HG03196 (cell line): Measurements from ENCODE around the gene SORCS2.

Experiments used
- ATAC-seq: cut with Tn5 transposase; IDR thresholded peaks from one replicate; pipeline ENCODE4 v1.9.1; 2021; ENCODE audit not compliant: unreplicated experiment

Gene SORCS2

GRCh38 chr4:7262134-7262533, 69.8 kb downstream of the SORCS2 start:
- no peak for ATAC-seq

DNA sequence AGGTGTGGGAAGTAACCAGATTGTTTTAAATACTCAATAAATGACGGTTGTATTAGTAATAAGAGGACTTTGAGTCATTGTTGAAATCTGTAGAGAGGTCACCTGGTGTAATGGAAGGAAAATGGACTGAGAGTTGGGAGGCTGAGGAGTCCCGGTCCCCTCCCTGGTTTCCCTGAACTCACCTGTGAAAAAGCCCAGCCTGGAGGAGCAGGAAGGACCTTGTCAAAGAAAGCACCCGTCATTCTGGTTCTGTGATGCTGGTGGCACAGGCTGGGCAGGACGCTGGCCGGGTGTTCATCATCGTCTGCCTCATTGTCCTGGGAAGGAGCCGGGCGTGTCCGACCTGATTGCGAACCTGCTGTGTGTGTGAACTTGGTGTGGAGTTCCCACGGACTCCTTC, 70.8 kb downstream of the SORCS2 start:
- ATAC-seq: no peak

- ATAC-seq: no peak
Observed at GRCh38 chr4:7264694-7265093, 72.4 kb downstream of the SORCS2 start.

DNA sequence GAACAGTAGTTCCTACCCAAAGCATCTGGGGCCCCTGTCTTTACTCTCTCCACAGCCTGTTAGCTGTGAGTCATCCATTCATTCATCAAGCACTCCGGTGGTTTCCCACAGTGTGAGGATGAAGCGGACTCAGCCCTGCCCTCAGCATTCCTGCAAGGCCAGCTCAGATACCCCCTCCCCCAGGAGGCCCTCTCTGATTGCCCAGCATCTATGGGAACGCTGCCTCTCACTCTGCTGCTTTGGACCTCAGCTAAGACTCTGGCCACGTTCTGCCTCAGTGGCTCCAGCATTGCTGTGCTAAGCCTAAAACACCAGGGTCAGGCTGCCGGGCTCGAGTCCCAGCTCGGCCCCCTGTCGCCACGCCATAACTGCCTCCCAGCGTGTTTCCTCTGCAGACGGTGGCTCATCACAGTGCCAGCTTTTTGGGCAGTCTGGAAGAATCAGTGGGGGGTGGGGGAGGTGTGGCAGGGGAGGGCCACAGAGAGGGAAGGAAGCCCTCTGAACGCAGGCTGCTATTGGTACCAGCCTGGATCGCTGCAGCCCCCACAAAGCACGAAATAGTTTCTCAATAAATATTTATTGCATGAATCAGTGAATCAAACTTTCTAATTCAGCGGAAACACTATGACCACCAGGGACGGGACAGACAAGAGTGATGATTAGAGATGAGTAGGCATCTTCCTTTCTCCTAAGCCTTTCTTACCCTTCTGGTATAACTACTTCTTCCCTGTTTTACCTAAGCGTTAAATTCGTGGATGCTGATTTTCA, 74.4 kb downstream of the SORCS2 start:
- no peak for ATAC-seq

GRCh38 chr4:7267829-7268228, 75.5 kb downstream of the SORCS2 start:
- ATAC-seq: no peak

DNA sequence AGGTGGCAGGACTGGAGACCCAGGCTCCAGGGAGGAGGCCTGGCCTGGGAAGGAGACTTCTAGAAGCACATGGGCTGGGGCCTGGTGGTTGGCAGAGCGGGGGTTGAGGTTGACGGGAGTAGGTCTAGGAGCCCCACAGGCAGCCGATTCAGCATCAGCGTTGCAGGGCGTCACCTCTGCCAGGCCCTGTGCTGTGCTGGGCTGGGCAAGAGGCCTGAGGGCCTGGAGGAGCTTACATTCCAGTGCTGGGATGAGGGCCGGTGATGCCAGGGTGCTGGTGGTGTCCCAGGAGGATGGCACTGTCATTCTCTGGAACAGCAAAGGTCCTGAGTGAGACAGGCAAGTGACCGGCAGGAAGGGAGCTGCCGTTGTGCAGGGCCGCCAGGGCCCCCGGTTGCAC, 76.6 kb downstream of the SORCS2 start:
- no peak for ATAC-seq

DNA sequence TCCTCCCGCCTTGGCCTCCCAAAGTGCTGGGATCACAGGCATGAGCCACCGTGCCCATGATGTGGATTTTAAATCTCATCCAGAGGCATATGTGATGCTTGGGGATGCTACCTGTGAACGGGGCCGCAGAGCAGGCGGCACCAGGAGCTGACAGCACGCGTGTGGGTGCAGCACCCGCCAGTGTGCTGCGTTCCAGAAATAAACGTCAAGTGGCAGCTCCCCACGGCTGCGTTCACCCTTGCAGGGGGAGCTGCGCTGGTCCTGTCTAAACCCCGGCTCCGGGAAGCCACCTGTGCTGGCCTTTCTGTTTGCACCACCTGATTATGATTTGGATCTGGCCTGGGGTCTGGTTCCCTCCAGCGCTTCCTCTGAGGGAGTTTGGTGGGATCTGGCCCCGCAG, 77.8 kb downstream of the SORCS2 start:
- ATAC-seq: no peak

GRCh38 chr4:7272404-7272803, 80.1 kb downstream of the SORCS2 start:
- no peak for ATAC-seq

DNA sequence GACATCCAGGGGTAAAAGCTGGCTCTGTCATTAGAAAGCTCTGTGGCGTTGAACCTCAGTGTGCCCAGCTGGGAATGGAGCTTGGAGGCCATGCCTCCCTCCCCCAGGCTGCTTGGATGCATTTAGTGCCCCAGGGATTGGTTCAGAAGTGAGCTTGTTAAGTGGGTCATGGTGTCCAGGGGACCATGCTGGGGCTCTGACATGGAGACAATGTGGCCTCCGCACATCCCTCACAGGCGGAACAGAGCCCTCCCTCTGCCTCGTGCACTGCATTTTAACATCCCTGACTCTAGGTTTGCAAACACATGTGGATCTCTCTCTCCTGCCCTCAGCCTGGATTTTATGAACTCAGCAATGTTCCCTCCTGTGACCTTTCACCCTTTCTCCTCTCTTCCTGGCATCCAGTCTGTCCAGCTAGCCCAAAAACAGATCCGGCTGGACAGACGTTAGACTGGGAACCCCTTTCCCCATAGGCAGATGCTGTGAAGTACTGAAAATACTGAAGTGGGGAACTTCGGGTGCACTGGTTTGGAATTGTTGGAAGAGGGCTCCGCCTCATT, 81.5 kb downstream of the SORCS2 start:
- ATAC-seq: no peak

DNA sequence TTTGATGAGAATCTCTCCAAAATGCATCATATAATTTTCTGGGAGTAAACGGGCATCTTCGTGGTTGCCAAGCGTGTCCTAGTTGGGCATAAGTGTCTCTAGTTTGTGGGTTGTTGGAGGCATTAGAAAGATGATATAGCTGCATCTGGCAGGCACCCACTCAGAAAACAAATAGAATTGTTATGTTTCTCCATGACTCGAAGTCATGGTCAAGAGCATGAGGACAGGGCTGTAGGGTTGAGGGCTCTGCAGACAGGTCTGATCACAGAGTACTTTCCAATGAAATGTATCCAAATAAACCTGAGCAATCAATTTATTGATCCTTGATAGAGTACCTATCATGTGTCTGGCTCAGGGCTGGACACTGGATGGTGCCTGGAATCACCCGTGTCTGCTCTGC, 82.7 kb downstream of the SORCS2 start:
- ATAC-seq: no peak

GRCh38 chr4:7275490-7276154, 83.3 kb downstream of the SORCS2 start:
- ATAC-seq: no peak

GRCh38 chr4:7276515-7276914, 84.2 kb downstream of the SORCS2 start:
- ATAC-seq: no peak

GRCh38 chr4:7278071-7278765, 85.9 kb downstream of the SORCS2 start:
- ATAC-seq: no peak

GRCh38 chr4:7278981-7279380, 86.6 kb downstream of the SORCS2 start:
- ATAC-seq: no peak

- no peak for ATAC-seq
Observed at GRCh38 chr4:7279902-7280301, 87.6 kb downstream of the SORCS2 start.

- ATAC-seq: no peak
Observed at GRCh38 chr4:7280926-7281690, 88.8 kb downstream of the SORCS2 start.

- ATAC-seq: no peak
Observed at GRCh38 chr4:7281691-7282665, 89.6 kb downstream of the SORCS2 start.

DNA sequence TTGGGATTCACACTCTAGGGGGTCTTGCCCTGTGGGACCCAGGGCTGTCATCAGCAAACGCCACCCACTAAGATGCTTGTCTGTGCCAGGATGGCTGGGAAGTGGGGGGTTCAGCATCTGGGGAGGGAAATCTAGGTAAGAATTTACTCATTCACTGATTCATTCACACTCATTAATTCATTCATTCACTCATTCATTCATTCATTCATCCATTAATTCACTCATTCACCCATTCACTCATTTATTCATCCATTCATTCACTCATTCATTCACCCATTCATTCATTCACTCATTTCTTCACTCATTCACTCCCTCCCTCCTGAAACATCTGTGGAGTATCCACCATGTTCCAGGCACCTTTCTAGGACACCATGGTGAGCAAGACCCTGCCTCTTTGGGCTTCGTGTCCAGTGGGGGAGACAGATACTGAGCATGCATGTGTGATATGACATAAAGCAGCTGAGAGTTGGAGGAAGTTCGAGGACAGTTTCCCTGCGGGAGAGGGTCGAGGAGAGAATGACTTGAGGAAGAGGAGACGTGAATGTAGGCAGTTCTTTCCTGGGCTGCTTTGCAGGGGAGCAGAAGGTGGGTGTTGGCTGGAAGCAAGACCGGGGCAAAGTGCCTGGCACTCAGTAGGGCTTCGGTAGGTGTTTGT, 90.6 kb downstream of the SORCS2 start:
- no peak for ATAC-seq
